ENCODE results near the gene KCNT2. TPM values are rescaled to one million over a fixed set of nuclear protein-coding genes. Genes with fewer than 3 reads are reported as not detected.

The KCNT2 gene
- total and polyA plus RNA-seq, 2 donors (not counting 3 experiments of a cell fraction or from before 2014, with no cell fraction given) = 0.46 to 1.6 TPM

- CTCF ChIA-PET = interaction anchor here (0.6 to 3.4 kb wide), 25 partner anchors 10 to 758 kb away, joined by 3 to 31 read pairs (median 4); no protein-coding TSS in a partner anchor
- Histone ChIP-seq H3K36me3 (ENCODE audit: control insufficient read depth in 2 of 2, extremely low read depth in 1 of 2, insufficient read depth in 2 of 2, low read length in 2 of 2) (no peaks in the 10 kb centered on the region), H4K20me1 (replicated peaks; ENCODE audit: control insufficient read depth, extremely low read depth, insufficient read depth, low read length) (no peaks in the 10 kb centered on the region), H3K9me1 (replicated peaks; ENCODE audit: control insufficient read depth, extremely low read depth, insufficient read depth, low read length) (no peaks in the 10 kb centered on the region), H3K79me2 (ENCODE audit: control insufficient read depth, insufficient read depth, low read length) (no peaks in the 10 kb centered on the region), H3K27me3 (ENCODE audit: control insufficient read depth in 2 of 2, insufficient read depth in 2 of 2, low read length in 2 of 2) (no peaks in the 10 kb centered on the region), H3K9ac (replicated peaks; ENCODE audit: extremely low read depth, insufficient read depth, low read length) (no peak overlapping the region), H2AFZ (ENCODE audit: low read depth, low read length) (no peak overlapping the region), H3K4me3 (replicated peaks in 1 of 3; ENCODE audit: insufficient read depth in 1 of 3, low read depth in 1 of 3, low read length in 3 of 3) (no peak overlapping the region), H3K4me1 (ENCODE audit: control insufficient read depth, extremely low read depth, insufficient read depth, low read length) (no peaks in the 10 kb centered on the region), H3K4me2 (ENCODE audit: insufficient read depth, low read length) (no peak overlapping the region), H3K9me3 (replicated peaks; ENCODE audit: control insufficient read depth, insufficient read depth, low read length) (no peaks in the 10 kb centered on the region), H3K27ac (ENCODE audit: insufficient read depth, low read depth, low read length) (no peak overlapping the region)
- no TSS peak for BruUV-seq (replicated peaks)
- FAIRE-seq (peak; percentile 54), DNase-seq (ENCODE audit: low read depth, low spot score) (peak; percentile 54)
- dilution Hi-C loops (cut with MboI; ENCODE audit: extremely low pct_ligation_motif_present, low sequenced_read_pairs) = no loop called here
- TF ChIP-seq GATA2 (IDR thresholded peaks at IDR 0.05; ENCODE audit: insufficient read depth, insufficient read length, low read depth, low read length) (no peak), POLR2A (IDR thresholded peaks at IDR 0.05; ENCODE audit: low read depth, low read length) (no peak), CTCF (IDR thresholded peaks at IDR 0.05; ENCODE audit: extremely low read depth in 1 of 2, insufficient read depth in 1 of 2, low read depth in 1 of 2, low read length in 2 of 2) (peak; percentile 18 to 22)
- intact Hi-C loops (cut with micrococcal nuclease) = loop anchor here (2.0 kb wide), 1 partner anchor 226 kb away; no protein-coding TSS in a partner anchor
- POLR2A ChIA-PET = no interaction called here
Observed at GRCh38 chr1:196372896-196373536, 235.2 kb downstream of the KCNT2 start.

GRCh38 chr1:196367838-196368237 is 240.4 kb downstream of the KCNT2 start:
- no peak overlapping the region for H3K27ac ChIP-seq (ENCODE audit: insufficient read depth, low read depth, low read length)
- H3K36me3 ChIP-seq (ENCODE audit: control insufficient read depth in 2 of 2, extremely low read depth in 1 of 2, insufficient read depth in 2 of 2, low read length in 2 of 2) = no peaks in the 10 kb centered on the region
- H3K9me1 ChIP-seq (replicated peaks; ENCODE audit: control insufficient read depth, extremely low read depth, insufficient read depth, low read length) = no peaks in the 10 kb centered on the region
- intact Hi-C loops (cut with micrococcal nuclease) (loop anchor here (2.0 kb wide), 1 partner anchor 41 kb away; no protein-coding TSS in a partner anchor), dilution Hi-C loops (cut with MboI; ENCODE audit: extremely low pct_ligation_motif_present, low sequenced_read_pairs) (no loop called here)
- FAIRE-seq (no peak), DNase-seq (ENCODE audit: low read depth, low spot score) (no peak)
- H3K9me3 ChIP-seq (replicated peaks; ENCODE audit: control insufficient read depth, insufficient read depth, low read length) = no peaks in the 10 kb centered on the region
- H3K79me2 ChIP-seq (ENCODE audit: control insufficient read depth, insufficient read depth, low read length) = no peaks in the 10 kb centered on the region
- POLR2A ChIA-PET = no interaction called here
- no peak for TF ChIP-seq EZH2 (IDR thresholded peaks at IDR 0.05; ENCODE audit: borderline replicate concordance, low read depth, low read length, severe bottlenecking)
- no peak for TF ChIP-seq MYC (IDR thresholded peaks at IDR 0.05; ENCODE audit: low read depth, low read length)
- no peak for TF ChIP-seq CTCF (IDR thresholded peaks at IDR 0.05; ENCODE audit: extremely low read depth in 1 of 2, insufficient read depth in 1 of 2, low read depth in 1 of 2, low read length in 2 of 2)
- TF ChIP-seq POLR2A (IDR thresholded peaks at IDR 0.05; ENCODE audit: low read depth, low read length) = no peak
- TF ChIP-seq GATA2 (IDR thresholded peaks at IDR 0.05; ENCODE audit: insufficient read depth, insufficient read length, low read depth, low read length) = no peak
- TF ChIP-seq FOS (IDR thresholded peaks at IDR 0.05; ENCODE audit: borderline replicate concordance, insufficient read depth, low read length) = no peak
- no peak for TF ChIP-seq JUN (IDR thresholded peaks at IDR 0.05; ENCODE audit: borderline replicate concordance, insufficient read depth, insufficient read length, low read depth)
- no peak for TF ChIP-seq POLR2AphosphoS5 (IDR thresholded peaks at IDR 0.05; ENCODE audit: insufficient read depth, low read depth, low read length)
- no peak for TF ChIP-seq MAX (IDR thresholded peaks at IDR 0.05; ENCODE audit: insufficient read depth, insufficient read length)
- H3K4me3 ChIP-seq (replicated peaks in 1 of 3; ENCODE audit: insufficient read depth in 1 of 3, low read depth in 1 of 3, low read length in 3 of 3) = no peak overlapping the region
- H4K20me1 ChIP-seq (replicated peaks; ENCODE audit: control insufficient read depth, extremely low read depth, insufficient read depth, low read length) = no peaks in the 10 kb centered on the region
- peaks cover 11% of the 10 kb centered on the region for H3K4me1 ChIP-seq (ENCODE audit: control insufficient read depth, extremely low read depth, insufficient read depth, low read length)
- H3K9ac ChIP-seq (replicated peaks; ENCODE audit: extremely low read depth, insufficient read depth, low read length) = no peak overlapping the region
- no peak overlapping the region for H3K4me2 ChIP-seq (ENCODE audit: insufficient read depth, low read length)
- H2AFZ ChIP-seq (ENCODE audit: low read depth, low read length) = no peak overlapping the region
- CTCF ChIA-PET = interaction anchor here (2.7 kb wide), 1 partner anchor 11 kb away, joined by 14 read pairs; no protein-coding TSS in a partner anchor
- no TSS peak for BruUV-seq (replicated peaks)
- no peaks in the 10 kb centered on the region for H3K27me3 ChIP-seq (ENCODE audit: control insufficient read depth in 2 of 2, insufficient read depth in 2 of 2, low read length in 2 of 2)
